Measurements from ENCODE around the gene CEP43.

GRCh38 chr6:167027308-167027707 lies 28.1 kb downstream of the CEP43 start:
- no peak for TF ChIP-seq NR2C2 (CRISPR knock-in tag; IDR thresholded peaks at IDR 0.05)
- TF ChIP-seq CTCF (IDR thresholded peaks at IDR 0.05), result no peak
- TF ChIP-seq, protein P1, sequence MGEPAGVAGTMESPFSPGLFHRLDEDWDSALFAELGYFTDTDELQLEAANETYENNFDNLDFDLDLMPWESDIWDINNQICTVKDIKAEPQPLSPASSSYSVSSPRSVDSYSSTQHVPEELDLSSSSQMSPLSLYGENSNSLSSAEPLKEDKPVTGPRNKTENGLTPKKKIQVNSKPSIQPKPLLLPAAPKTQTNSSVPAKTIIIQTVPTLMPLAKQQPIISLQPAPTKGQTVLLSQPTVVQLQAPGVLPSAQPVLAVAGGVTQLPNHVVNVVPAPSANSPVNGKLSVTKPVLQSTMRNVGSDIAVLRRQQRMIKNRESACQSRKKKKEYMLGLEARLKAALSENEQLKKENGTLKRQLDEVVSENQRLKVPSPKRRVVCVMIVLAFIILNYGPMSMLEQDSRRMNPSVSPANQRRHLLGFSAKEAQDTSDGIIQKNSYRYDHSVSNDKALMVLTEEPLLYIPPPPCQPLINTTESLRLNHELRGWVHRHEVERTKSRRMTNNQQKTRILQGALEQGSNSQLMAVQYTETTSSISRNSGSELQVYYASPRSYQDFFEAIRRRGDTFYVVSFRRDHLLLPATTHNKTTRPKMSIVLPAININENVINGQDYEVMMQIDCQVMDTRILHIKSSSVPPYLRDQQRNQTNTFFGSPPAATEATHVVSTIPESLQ (CRISPR knock-in tag; IDR thresholded peaks at IDR 0.05), result no peak
- TF ChIP-seq, protein P2, sequence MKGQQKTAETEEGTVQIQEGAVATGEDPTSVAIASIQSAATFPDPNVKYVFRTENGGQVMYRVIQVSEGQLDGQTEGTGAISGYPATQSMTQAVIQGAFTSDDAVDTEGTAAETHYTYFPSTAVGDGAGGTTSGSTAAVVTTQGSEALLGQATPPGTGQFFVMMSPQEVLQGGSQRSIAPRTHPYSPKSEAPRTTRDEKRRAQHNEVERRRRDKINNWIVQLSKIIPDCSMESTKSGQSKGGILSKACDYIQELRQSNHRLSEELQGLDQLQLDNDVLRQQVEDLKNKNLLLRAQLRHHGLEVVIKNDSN (CRISPR knock-in tag; IDR thresholded peaks at IDR 0.05), result no peak
- no peak for TF ChIP-seq ATF2 (CRISPR knock-in tag; IDR thresholded peaks at IDR 0.05; ENCODE audit: borderline replicate concordance, low read depth)
- TF ChIP-seq TEAD4 (CRISPR knock-in tag; IDR thresholded peaks at IDR 0.05), result no peak
- TF ChIP-seq, protein P3, sequence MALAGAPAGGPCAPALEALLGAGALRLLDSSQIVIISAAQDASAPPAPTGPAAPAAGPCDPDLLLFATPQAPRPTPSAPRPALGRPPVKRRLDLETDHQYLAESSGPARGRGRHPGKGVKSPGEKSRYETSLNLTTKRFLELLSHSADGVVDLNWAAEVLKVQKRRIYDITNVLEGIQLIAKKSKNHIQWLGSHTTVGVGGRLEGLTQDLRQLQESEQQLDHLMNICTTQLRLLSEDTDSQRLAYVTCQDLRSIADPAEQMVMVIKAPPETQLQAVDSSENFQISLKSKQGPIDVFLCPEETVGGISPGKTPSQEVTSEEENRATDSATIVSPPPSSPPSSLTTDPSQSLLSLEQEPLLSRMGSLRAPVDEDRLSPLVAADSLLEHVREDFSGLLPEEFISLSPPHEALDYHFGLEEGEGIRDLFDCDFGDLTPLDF (CRISPR knock-in tag; IDR thresholded peaks at IDR 0.05), result no peak
- TF ChIP-seq ETV6 (CRISPR knock-in tag; IDR thresholded peaks at IDR 0.05), result no peak
- no peak for TF ChIP-seq ZNF317 (CRISPR knock-in tag; IDR thresholded peaks at IDR 0.05; ENCODE audit: borderline replicate concordance, low read depth)
- TF ChIP-seq ZNF232 (CRISPR knock-in tag; IDR thresholded peaks at IDR 0.05), result no peak
